CD4-positive, alpha-beta memory T cell (primary cell): Measurements from ENCODE around the gene SHC3. TPM values are rescaled to one million over a fixed set of nuclear protein-coding genes. Genes with fewer than 3 reads are reported as not detected.

Experiments
- CTCF ChIA-PET: fragments of 350-600 bp; sonication (Branson Sonifier 250); formaldehyde crosslinking; loops from one replicate; lab custom pipeline; 2021; ENCODE audit warnings: inconsistent platforms; ENCODE audit not compliant: partially characterized antibody; lab: Charles Lee
- POLR2A ChIA-PET: fragments of 350-600 bp; sonication (Branson Sonifier 250); formaldehyde crosslinking; loops from one replicate; lab custom pipeline; 2021; ENCODE audit not compliant: partially characterized antibody; lab: Charles Lee
- DNase-seq, 5 donors: peaks; one replicate each; pipeline versions ENCODE4 v3.0.0 to v3.0.0-alpha.2; 2020 to 2022; ENCODE audit warnings: mixed read lengths in 1 of 5
- H3K27ac ChIP-seq: one replicate; pipeline ENCODE4 v1.7.0; 2013; ENCODE audit warnings: low read depth, low read length
- H3K27me3 ChIP-seq: 2 replicates; pipeline ENCODE4 v1.7.0; 2013; ENCODE audit warnings: mild to moderate bottlenecking, low read length, moderate library complexity; ENCODE audit not compliant: insufficient read depth
- H3K36me3 ChIP-seq: 2 replicates; pipeline ENCODE4 v1.7.0; 2013; ENCODE audit warnings: mild to moderate bottlenecking, low read length, moderate library complexity; ENCODE audit not compliant: insufficient read depth
- H3K4me1 ChIP-seq: 2 replicates; pipeline ENCODE4 v1.7.0; 2013; ENCODE audit warnings: mild to moderate bottlenecking, low read length, moderate library complexity; ENCODE audit not compliant: insufficient read depth
- H3K4me3 ChIP-seq, 2 donors: one replicate each; pipeline ENCODE4 v1.7.0; 2013; ENCODE audit warnings: low read length in 2 of 2, mild to moderate bottlenecking in 1 of 2
- H3K9me3 ChIP-seq, 2 donors: one replicate each; pipeline ENCODE4 v1.7.0; 2013; ENCODE audit warnings: low read length in 2 of 2, control low read depth in 1 of 2; ENCODE audit not compliant: control insufficient read depth in 1 of 2
- H3K27ac Mint-ChIP-seq, 7 donors: one replicate each; pipeline ENCODE4 v1.8.0; 2020 to 2021; ENCODE audit warnings: mixed read lengths in 7 of 7, mild to moderate bottlenecking in 6 of 7, inconsistent platforms in 3 of 7, moderate library complexity in 3 of 7
- H3K27me3 Mint-ChIP-seq, 2 donors: one replicate each; pipeline ENCODE4 v1.8.0; 2020 to 2021; ENCODE audit warnings: mixed read lengths in 2 of 2
- H3K36me3 Mint-ChIP-seq, 2 donors: one replicate each; pipeline ENCODE4 v1.8.0; 2020 to 2021; ENCODE audit warnings: mixed read lengths in 2 of 2, inconsistent platforms in 1 of 2, mild to moderate bottlenecking in 1 of 2
- H3K4me1 Mint-ChIP-seq, 4 donors: one replicate each; pipeline ENCODE4 v1.8.0; 2020 to 2021; ENCODE audit warnings: mixed read lengths in 4 of 4, mild to moderate bottlenecking in 1 of 4
- H3K4me3 Mint-ChIP-seq, 8 donors: one replicate each; pipeline ENCODE4 v1.8.0; 2020 to 2021; ENCODE audit warnings: mixed read lengths in 8 of 8, mild to moderate bottlenecking in 7 of 8, moderate library complexity in 6 of 8, inconsistent platforms in 3 of 8
- H3K9me3 Mint-ChIP-seq, 8 donors: one replicate each; pipeline ENCODE4 v1.8.0; 2020 to 2021; ENCODE audit warnings: mixed read lengths in 8 of 8, mild to moderate bottlenecking in 5 of 8, inconsistent platforms in 3 of 8, moderate library complexity in 1 of 8
- intact Hi-C: fragments of 100-400 bp; cut with micrococcal nuclease; formaldehyde crosslinking; loops from one replicate; pipeline ENCODE4 v1.15.1; 2023
- polyA plus RNA-seq, 2 donors: library from polyadenylated mRNA; unstranded; fragments of 300-500 nt; fragmentation: Illumina TruSeq; gene quantifications; one replicate each; pipeline ENCODE4 v1.2.3, GENCODE V29; 2021
- total RNA-seq, 2 experiments: library from RNA; stranded (reverse); gene quantifications; one replicate each; pipeline ENCODE4 v1.2.3, GENCODE V29; 2021

Gene SHC3
- total and polyA plus RNA-seq, 4 experiments from 2014 or later = 0.06 TPM; not detected in 3

- Histone ChIP-seq H3K27me3 (no peaks in the 10 kb centered on the region), H3K36me3 (no peaks in the 10 kb centered on the region)
- CTCF ChIA-PET = interaction anchor here (1.0 to 1.2 kb wide), 2 partner anchors 402 to 403 kb away, joined by 3 to 4 read pairs; no protein-coding TSS in a partner anchor
These were observed 181.7 kb downstream of the SHC3 start for GRCh38 chr9:88996921-88997235.

GRCh38 chr9:88996046-88996920 is 182.3 kb downstream of the SHC3 start:
- no peaks in the 10 kb centered on the region for H3K9me3 ChIP-seq
- POLR2A ChIA-PET = no interaction called here
- no peaks in the 10 kb centered on the region for H3K27me3 ChIP-seq
- CTCF ChIA-PET = no interaction called here
- intact Hi-C loops = no loop called here
- H3K4me3 ChIP-seq = no peak overlapping the region
- no peak for DNase-seq
- no peaks in the 10 kb centered on the region for H3K9me3 Mint-ChIP-seq
- H3K27ac ChIP-seq = no peak overlapping the region
- peaks cover 14 to 18% of the 10 kb centered on the region in 2 donors for H3K27me3 Mint-ChIP-seq
- H3K4me1 Mint-ChIP-seq = peaks cover 0 to 10% (median 7%) of the 10 kb centered on the region in 4 donors
- H3K4me1 ChIP-seq = peaks cover 4% of the 10 kb centered on the region
- no peak overlapping the region for H3K4me3 Mint-ChIP-seq
- H3K27ac Mint-ChIP-seq = no peak overlapping the region
- H3K36me3 Mint-ChIP-seq = no peaks in the 10 kb centered on the region
- no peaks in the 10 kb centered on the region for H3K36me3 ChIP-seq

More at GRCh38 chr9:88996921-88997235, 181.7 kb downstream of the SHC3 start:
- peaks cover 0 to 2% (median 0%) of the 10 kb centered on the region in 8 donors for H3K9me3 Mint-ChIP-seq
- Histone ChIP-seq H3K9me3 (no peaks in the 10 kb centered on the region), H3K4me1 (peaks cover 1% of the 10 kb centered on the region), H3K27ac (no peak overlapping the region), H3K4me3 (no peak overlapping the region)
- intact Hi-C loops = no loop called here
- DNase-seq = no peak
- no peaks in the 10 kb centered on the region for H3K36me3 Mint-ChIP-seq
- H3K4me3 Mint-ChIP-seq = no peak overlapping the region
- H3K4me1 Mint-ChIP-seq = peaks cover 0 to 14% (median 5%) of the 10 kb centered on the region in 4 donors
- POLR2A ChIA-PET = no interaction called here
- H3K27ac Mint-ChIP-seq = no peak overlapping the region
- peaks cover 17 to 19% of the 10 kb centered on the region in 2 donors for H3K27me3 Mint-ChIP-seq

- H3K36me3 ChIP-seq = no peaks in the 10 kb centered on the region
- no peaks in the 10 kb centered on the region for H3K9me3 ChIP-seq
- ChIA-PET CTCF (no interaction called here), POLR2A (no interaction called here)
- Mint-ChIP-seq H3K4me3 (no peak overlapping the region), H3K36me3 (no peaks in the 10 kb centered on the region), H3K27ac (no peak overlapping the region), H3K9me3 (no peaks in the 10 kb centered on the region), H3K4me1 (peaks cover 0 to 5% (median 4%) of the 10 kb centered on the region in 4 donors), H3K27me3 (peaks cover 14 to 18% of the 10 kb centered on the region in 2 donors)
- intact Hi-C loops = no loop called here
- H3K27ac ChIP-seq = no peak overlapping the region
- H3K4me3 ChIP-seq = no peak overlapping the region
- no peaks in the 10 kb centered on the region for H3K27me3 ChIP-seq
- no peak for DNase-seq
- peaks cover 4% of the 10 kb centered on the region for H3K4me1 ChIP-seq
These were observed 183.0 kb downstream of the SHC3 start for GRCh38 chr9:88995627-88996026.

DNA sequence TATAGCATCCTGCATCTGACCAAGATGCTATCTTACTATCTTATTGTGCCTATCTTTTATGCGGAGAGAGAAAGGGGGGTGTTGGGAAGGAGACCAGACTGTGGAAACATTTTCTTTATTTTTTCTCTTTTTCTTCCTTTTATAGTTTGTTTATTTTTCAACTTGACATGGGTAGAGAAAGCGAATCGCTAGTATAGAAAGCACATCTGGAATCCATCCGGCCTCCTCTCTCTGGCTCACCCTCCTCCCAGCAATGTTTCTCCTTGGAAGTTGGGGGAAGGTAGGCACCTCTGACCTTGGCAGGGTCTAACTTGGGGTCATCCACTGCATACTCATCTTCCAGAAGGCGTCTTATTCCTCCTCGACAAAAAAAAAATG is 183.4 kb downstream of the SHC3 start:
- no peak for DNase-seq
- Histone ChIP-seq H3K27me3 (no peaks in the 10 kb centered on the region), H3K36me3 (no peaks in the 10 kb centered on the region), H3K9me3 (no peaks in the 10 kb centered on the region), H3K27ac (no peak overlapping the region), H3K4me3 (no peak overlapping the region), H3K4me1 (peaks cover 4% of the 10 kb centered on the region)
- ChIA-PET POLR2A (no interaction called here), CTCF (no interaction called here)
- H3K9me3 Mint-ChIP-seq = no peaks in the 10 kb centered on the region
- H3K4me3 Mint-ChIP-seq = no peak overlapping the region
- no peak overlapping the region for H3K27ac Mint-ChIP-seq
- H3K36me3 Mint-ChIP-seq = no peaks in the 10 kb centered on the region
- peaks cover 16 to 20% of the 10 kb centered on the region in 2 donors for H3K27me3 Mint-ChIP-seq
- intact Hi-C loops = no loop called here
- H3K4me1 Mint-ChIP-seq = peaks cover 0 to 5% (median 4%) of the 10 kb centered on the region in 4 donors

GRCh38 chr9:88994469-88995199 is 184.0 kb downstream of the SHC3 start:
- CTCF ChIA-PET = no interaction called here
- Histone ChIP-seq H3K27me3 (no peaks in the 10 kb centered on the region), H3K36me3 (no peaks in the 10 kb centered on the region), H3K9me3 (no peaks in the 10 kb centered on the region), H3K27ac (no peak overlapping the region), H3K4me3 (no peak overlapping the region), H3K4me1 (peaks cover 7% of the 10 kb centered on the region)
- Mint-ChIP-seq H3K27me3 (peaks cover 16 to 20% of the 10 kb centered on the region in 2 donors), H3K36me3 (no peaks in the 10 kb centered on the region), H3K4me3 (no peak overlapping the region), H3K27ac (no peak overlapping the region), H3K9me3 (no peaks in the 10 kb centered on the region), H3K4me1 (peaks cover 2 to 8% (median 6%) of the 10 kb centered on the region in 4 donors)
- no peak for DNase-seq
- intact Hi-C loops = no loop called here
- POLR2A ChIA-PET = no interaction called here

DNA sequence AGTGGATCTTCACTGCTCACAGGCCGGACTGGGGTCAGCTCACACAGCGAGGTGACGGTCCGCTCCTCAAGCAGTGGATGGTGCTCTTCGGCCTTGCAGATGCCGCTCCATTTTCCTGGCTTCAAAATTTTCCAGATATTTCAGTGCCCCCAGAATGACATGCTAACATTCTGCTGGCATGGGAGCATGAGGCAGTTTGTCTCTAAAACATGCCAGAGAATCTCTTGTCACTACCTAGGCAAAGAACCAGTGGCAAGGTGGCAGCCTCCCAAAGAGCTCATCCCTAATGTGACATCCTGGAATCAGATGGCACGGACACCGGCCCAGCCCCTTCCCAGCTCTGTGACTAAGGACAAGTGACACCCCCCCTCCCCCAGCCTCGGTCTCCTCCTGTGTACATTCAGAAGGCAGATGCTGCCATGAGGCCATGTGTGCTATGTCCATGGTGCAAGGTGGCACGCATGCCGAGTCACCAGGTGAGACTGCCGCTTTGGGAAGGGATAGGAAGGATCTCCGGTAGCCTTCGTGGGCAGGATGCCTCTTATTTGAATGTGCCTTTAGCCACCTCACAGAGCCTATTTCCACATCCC is 184.7 kb downstream of the SHC3 start:
- Mint-ChIP-seq H3K4me1 (peaks cover 9 to 15% (median 13%) of the 10 kb centered on the region in 4 donors), H3K9me3 (no peaks in the 10 kb centered on the region), H3K27me3 (peaks cover 16 to 20% of the 10 kb centered on the region in 2 donors), H3K36me3 (no peaks in the 10 kb centered on the region), H3K4me3 (no peak overlapping the region), H3K27ac (no peak overlapping the region)
- POLR2A ChIA-PET = no interaction called here
- H3K27ac ChIP-seq = no peak overlapping the region
- H3K36me3 ChIP-seq = no peaks in the 10 kb centered on the region
- CTCF ChIA-PET = no interaction called here
- H3K4me1 ChIP-seq = peaks cover 13% of the 10 kb centered on the region
- H3K27me3 ChIP-seq = no peaks in the 10 kb centered on the region
- H3K9me3 ChIP-seq = no peaks in the 10 kb centered on the region
- DNase-seq = no peak
- intact Hi-C loops = no loop called here
- H3K4me3 ChIP-seq = no peak overlapping the region

GRCh38 chr9:88993327-88993726 is 185.3 kb downstream of the SHC3 start:
- Mint-ChIP-seq H3K27me3 (peaks cover 18 to 20% of the 10 kb centered on the region in 2 donors), H3K36me3 (no peaks in the 10 kb centered on the region)
- H3K4me1 ChIP-seq = peaks cover 16% of the 10 kb centered on the region

More at GRCh38 chr9:88993327-88993726, 185.3 kb downstream of the SHC3 start:
- Histone ChIP-seq H3K4me3 (no peak overlapping the region), H3K36me3 (no peaks in the 10 kb centered on the region), H3K27me3 (no peaks in the 10 kb centered on the region), H3K27ac (no peak overlapping the region), H3K9me3 (no peaks in the 10 kb centered on the region)
- ChIA-PET POLR2A (no interaction called here), CTCF (no interaction called here)
- Mint-ChIP-seq H3K4me3 (no peak overlapping the region), H3K9me3 (no peaks in the 10 kb centered on the region), H3K4me1 (peaks cover 9 to 17% (median 14%) of the 10 kb centered on the region in 4 donors), H3K27ac (no peak overlapping the region)
- DNase-seq = no peak
- intact Hi-C loops = no loop called here
